Activated CD4-positive, alpha-beta memory T cell treated with anti-CD3 and anti-CD28 coated beads for 36 hours (primary cell): ENCODE data around the gene SLC38A11. TPM values are rescaled to one million over a fixed set of nuclear protein-coding genes. Genes with fewer than 3 reads are reported as not detected.

Experiments
- CTCF ChIA-PET: fragments of 350-600 bp; sonication (Branson Sonifier 250); formaldehyde crosslinking; loops from one replicate; lab custom pipeline; 2021; ENCODE audit warnings: antibody characterized with exemption, inconsistent platforms; lab: Charles Lee
- POLR2A ChIA-PET: fragments of 350-600 bp; sonication (Branson Sonifier 250); formaldehyde crosslinking; loops from one replicate; lab custom pipeline; 2021; ENCODE audit warnings: antibody characterized with exemption; lab: Charles Lee
- DNase-seq: peaks from one replicate; pipeline ENCODE4 v3.0.0-alpha.2; 2020
- H3K27ac Mint-ChIP-seq: one replicate; pipeline ENCODE4 v1.8.0; 2021; ENCODE audit warnings: mixed read lengths
- H3K27me3 Mint-ChIP-seq: one replicate; pipeline ENCODE4 v1.8.0; 2021; ENCODE audit warnings: mixed read lengths
- H3K36me3 Mint-ChIP-seq: one replicate; pipeline ENCODE4 v1.8.0; 2021; ENCODE audit warnings: mixed read lengths
- H3K4me1 Mint-ChIP-seq: one replicate; pipeline ENCODE4 v1.8.0; 2021; ENCODE audit warnings: low read depth, mixed read lengths
- H3K4me3 Mint-ChIP-seq: one replicate; pipeline ENCODE4 v1.8.0; 2021; ENCODE audit warnings: mild to moderate bottlenecking, mixed read lengths
- H3K9me3 Mint-ChIP-seq: one replicate; pipeline ENCODE4 v1.8.0; 2021; ENCODE audit warnings: mixed read lengths
- intact Hi-C: fragments of 100-400 bp; cut with micrococcal nuclease; formaldehyde crosslinking; loops from one replicate; pipeline ENCODE4 v1.15.1; 2023
- total RNA-seq, 2 experiments: library from RNA; stranded (reverse); gene quantifications; one replicate each; pipeline ENCODE4 v1.2.3, GENCODE V29; 2021

Gene SLC38A11
- total RNA-seq, 2 experiments from 2014 or later, result not detected

DNA sequence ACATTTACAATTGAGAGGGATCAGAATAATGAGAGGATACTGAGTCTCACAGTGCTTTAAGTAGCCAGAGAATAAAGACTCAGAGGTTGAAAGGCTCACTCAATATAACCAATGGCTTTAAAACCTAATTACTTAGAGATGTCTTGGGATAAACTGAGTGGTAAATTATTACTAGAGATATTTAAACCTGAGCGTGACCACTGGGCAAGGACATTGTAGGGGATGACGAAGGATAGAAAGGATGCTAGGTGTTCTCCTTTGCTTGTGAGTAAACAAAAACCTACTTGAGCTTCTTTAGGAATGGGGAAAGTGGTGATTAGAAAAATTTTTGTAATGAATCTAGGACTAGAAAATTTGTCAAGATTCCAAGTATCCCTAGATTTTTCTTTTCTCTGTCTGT, 12.0 kb upstream of the SLC38A11 start:
- H3K27me3 Mint-ChIP-seq, result no peaks in the 10 kb centered on the region
- no peak for DNase-seq
- intact Hi-C loops, result no loop called here
- H3K4me1 Mint-ChIP-seq, result no peaks in the 10 kb centered on the region
- H3K36me3 Mint-ChIP-seq, result no peaks in the 10 kb centered on the region
- H3K27ac Mint-ChIP-seq, result no peak overlapping the region
- no peaks in the 10 kb centered on the region for H3K9me3 Mint-ChIP-seq
- ChIA-PET POLR2A (no interaction called here), CTCF (no interaction called here)
- H3K4me3 Mint-ChIP-seq, result no peak overlapping the region

- no peak for DNase-seq
- H3K36me3 Mint-ChIP-seq, result no peaks in the 10 kb centered on the region
- POLR2A ChIA-PET, result no interaction called here
- H3K4me3 Mint-ChIP-seq, result no peak overlapping the region
- intact Hi-C loops, result no loop called here
- CTCF ChIA-PET, result no interaction called here
- H3K27me3 Mint-ChIP-seq, result no peaks in the 10 kb centered on the region
- no peaks in the 10 kb centered on the region for H3K4me1 Mint-ChIP-seq
- H3K27ac Mint-ChIP-seq, result no peak overlapping the region
- H3K9me3 Mint-ChIP-seq, result no peaks in the 10 kb centered on the region
These were observed 9.4 kb upstream of the SLC38A11 start for GRCh38 chr2:164964700-164965099.

GRCh38 chr2:164960159-164960558, 4.8 kb upstream of the SLC38A11 start:
- Mint-ChIP-seq H3K27me3 (peaks cover 3% of the 10 kb centered on the region), H3K9me3 (no peaks in the 10 kb centered on the region), H3K4me3 (no peak overlapping the region), H3K4me1 (no peaks in the 10 kb centered on the region), H3K36me3 (no peaks in the 10 kb centered on the region), H3K27ac (no peak overlapping the region)
- DNase-seq, result no peak
- POLR2A ChIA-PET, result no interaction called here
- CTCF ChIA-PET, result no interaction called here
- intact Hi-C loops, result no loop called here

DNA sequence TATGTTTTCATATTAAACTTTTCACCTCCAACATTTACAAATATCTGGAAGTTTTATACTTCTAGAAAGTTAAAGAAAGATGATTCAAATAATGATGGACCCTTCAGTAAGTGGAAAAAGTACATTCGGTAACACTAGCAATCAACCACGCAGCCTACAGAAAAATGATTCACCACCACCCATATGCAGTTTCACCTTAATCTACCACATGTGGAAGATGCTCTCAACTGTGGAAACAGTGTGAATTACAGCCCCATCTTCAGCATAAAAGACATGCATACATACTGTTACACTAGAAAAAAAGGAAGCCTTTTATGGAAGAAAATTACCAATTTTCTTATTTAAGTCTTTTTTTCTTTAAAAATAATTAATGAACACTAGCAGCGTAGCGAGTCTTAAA, 1.1 kb downstream of the SLC38A11 start:
- ChIA-PET POLR2A (no interaction called here), CTCF (no interaction called here)
- no peak for DNase-seq
- intact Hi-C loops, result no loop called here
- Mint-ChIP-seq H3K9me3 (no peaks in the 10 kb centered on the region), H3K36me3 (no peaks in the 10 kb centered on the region), H3K4me1 (no peaks in the 10 kb centered on the region), H3K27me3 (peaks cover 16% of the 10 kb centered on the region), H3K4me3 (no peak overlapping the region), H3K27ac (no peak overlapping the region)

GRCh38 chr2:164953279-164953678, 2.0 kb downstream of the SLC38A11 start:
- intact Hi-C loops, result no loop called here
- Mint-ChIP-seq H3K9me3 (no peaks in the 10 kb centered on the region), H3K36me3 (no peaks in the 10 kb centered on the region), H3K27ac (no peak overlapping the region), H3K4me1 (no peaks in the 10 kb centered on the region), H3K4me3 (no peak overlapping the region), H3K27me3 (peaks cover 16% of the 10 kb centered on the region)
- DNase-seq, result no peak
- CTCF ChIA-PET, result no interaction called here
- POLR2A ChIA-PET, result no interaction called here

DNA sequence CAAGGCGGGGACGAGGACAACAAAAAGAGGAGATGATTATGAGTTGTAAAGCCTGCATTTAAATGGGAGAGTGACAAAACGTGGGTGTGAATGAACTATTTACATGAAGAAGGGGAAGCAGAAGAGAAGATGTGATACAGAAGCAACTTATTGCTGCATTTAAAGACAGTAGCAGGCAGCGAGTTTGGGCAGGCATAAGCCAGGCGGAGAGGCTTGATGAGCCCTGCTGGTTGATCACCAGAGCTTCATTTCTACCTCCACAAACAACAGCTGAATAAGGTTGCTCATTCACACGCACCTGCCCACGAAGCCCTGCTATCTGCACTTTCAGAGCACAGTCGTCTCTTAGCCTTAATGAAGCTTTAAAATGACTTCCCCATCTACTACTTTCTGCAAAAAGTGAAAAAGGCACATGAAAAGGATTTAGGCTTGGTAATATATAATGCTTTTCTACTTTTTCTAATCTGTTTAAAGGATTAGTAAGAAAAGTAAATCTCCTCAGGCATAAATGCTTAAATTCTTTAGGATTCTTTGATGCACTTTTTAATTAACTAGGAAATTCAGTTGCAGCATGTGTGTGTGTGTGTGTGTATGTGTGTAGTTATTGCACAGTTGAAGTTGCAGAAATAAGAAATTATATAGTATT, 3.1 kb downstream of the SLC38A11 start:
- Mint-ChIP-seq H3K27me3 (peaks cover 17% of the 10 kb centered on the region), H3K4me1 (no peaks in the 10 kb centered on the region), H3K9me3 (no peaks in the 10 kb centered on the region), H3K4me3 (no peak overlapping the region), H3K27ac (no peak overlapping the region), H3K36me3 (no peaks in the 10 kb centered on the region)
- intact Hi-C loops, result no loop called here
- CTCF ChIA-PET, result no interaction called here
- no peak for DNase-seq
- POLR2A ChIA-PET, result no interaction called here

DNA sequence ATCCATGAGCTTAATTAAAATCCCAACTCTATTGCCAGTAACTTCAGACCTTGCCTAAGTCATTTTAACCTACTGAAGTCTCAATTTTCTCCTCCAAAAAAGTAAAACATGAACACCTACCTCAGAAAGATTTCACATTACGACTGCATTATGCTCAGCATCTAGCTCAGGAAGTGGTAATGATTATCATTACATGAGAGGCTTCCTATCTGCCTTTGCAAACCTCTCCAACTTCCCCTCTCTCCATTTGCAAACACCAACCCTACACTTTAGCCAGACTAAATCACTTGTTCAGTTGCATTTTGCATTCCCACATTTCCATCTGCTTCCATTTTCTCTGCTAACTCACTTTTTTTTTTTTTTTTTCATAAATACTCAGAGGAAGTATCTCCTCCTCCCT, 6.8 kb downstream of the SLC38A11 start:
- Mint-ChIP-seq H3K4me1 (no peaks in the 10 kb centered on the region), H3K36me3 (no peaks in the 10 kb centered on the region), H3K27me3 (peaks cover 6% of the 10 kb centered on the region), H3K4me3 (no peak overlapping the region), H3K27ac (no peak overlapping the region), H3K9me3 (no peaks in the 10 kb centered on the region)
- ChIA-PET POLR2A (no interaction called here), CTCF (no interaction called here)
- intact Hi-C loops, result no loop called here
- DNase-seq, result no peak

DNA sequence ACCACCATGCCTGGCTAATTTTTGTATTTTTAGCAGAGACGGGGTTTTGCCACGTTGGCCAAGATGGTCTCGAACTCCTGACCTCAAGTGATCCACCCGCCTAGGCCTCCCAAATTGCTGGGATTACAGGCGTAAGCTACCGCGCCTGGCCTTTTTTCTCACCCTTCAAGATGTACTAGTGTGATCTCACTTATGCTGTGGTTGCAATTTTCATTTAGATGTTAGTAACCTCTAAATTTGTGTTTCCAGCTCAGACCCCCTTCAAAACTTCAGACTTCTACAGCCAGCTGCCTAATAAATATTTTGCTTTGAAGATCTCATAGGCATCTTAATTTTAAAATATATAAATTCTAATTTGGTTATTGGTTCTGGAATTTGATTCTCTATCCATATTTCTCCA, 8.0 kb downstream of the SLC38A11 start:
- Mint-ChIP-seq H3K4me3 (no peak overlapping the region), H3K9me3 (no peaks in the 10 kb centered on the region), H3K4me1 (no peaks in the 10 kb centered on the region), H3K27ac (no peak overlapping the region), H3K27me3 (peaks cover 4% of the 10 kb centered on the region), H3K36me3 (no peaks in the 10 kb centered on the region)
- intact Hi-C loops, result no loop called here
- CTCF ChIA-PET, result no interaction called here
- DNase-seq, result no peak
- POLR2A ChIA-PET, result no interaction called here

- POLR2A ChIA-PET, result no interaction called here
- no peak overlapping the region for H3K4me3 Mint-ChIP-seq
- no peak overlapping the region for H3K27ac Mint-ChIP-seq
- H3K4me1 Mint-ChIP-seq, result no peaks in the 10 kb centered on the region
- DNase-seq, result no peak
- CTCF ChIA-PET, result no interaction called here
- intact Hi-C loops, result no loop called here
- H3K27me3 Mint-ChIP-seq, result peaks cover 1% of the 10 kb centered on the region
- no peaks in the 10 kb centered on the region for H3K36me3 Mint-ChIP-seq
- H3K9me3 Mint-ChIP-seq, result no peaks in the 10 kb centered on the region
These were observed 12.0 kb downstream of the SLC38A11 start for GRCh38 chr2:164943289-164943688.

- Mint-ChIP-seq H3K4me3 (no peak overlapping the region), H3K27ac (no peak overlapping the region), H3K36me3 (no peaks in the 10 kb centered on the region), H3K27me3 (no peaks in the 10 kb centered on the region), H3K4me1 (no peaks in the 10 kb centered on the region), H3K9me3 (no peaks in the 10 kb centered on the region)
- ChIA-PET CTCF (no interaction called here), POLR2A (no interaction called here)
- intact Hi-C loops, result no loop called here
- no peak for DNase-seq
These were observed 17.4 kb downstream of the SLC38A11 start for GRCh38 chr2:164937864-164938401.

DNA sequence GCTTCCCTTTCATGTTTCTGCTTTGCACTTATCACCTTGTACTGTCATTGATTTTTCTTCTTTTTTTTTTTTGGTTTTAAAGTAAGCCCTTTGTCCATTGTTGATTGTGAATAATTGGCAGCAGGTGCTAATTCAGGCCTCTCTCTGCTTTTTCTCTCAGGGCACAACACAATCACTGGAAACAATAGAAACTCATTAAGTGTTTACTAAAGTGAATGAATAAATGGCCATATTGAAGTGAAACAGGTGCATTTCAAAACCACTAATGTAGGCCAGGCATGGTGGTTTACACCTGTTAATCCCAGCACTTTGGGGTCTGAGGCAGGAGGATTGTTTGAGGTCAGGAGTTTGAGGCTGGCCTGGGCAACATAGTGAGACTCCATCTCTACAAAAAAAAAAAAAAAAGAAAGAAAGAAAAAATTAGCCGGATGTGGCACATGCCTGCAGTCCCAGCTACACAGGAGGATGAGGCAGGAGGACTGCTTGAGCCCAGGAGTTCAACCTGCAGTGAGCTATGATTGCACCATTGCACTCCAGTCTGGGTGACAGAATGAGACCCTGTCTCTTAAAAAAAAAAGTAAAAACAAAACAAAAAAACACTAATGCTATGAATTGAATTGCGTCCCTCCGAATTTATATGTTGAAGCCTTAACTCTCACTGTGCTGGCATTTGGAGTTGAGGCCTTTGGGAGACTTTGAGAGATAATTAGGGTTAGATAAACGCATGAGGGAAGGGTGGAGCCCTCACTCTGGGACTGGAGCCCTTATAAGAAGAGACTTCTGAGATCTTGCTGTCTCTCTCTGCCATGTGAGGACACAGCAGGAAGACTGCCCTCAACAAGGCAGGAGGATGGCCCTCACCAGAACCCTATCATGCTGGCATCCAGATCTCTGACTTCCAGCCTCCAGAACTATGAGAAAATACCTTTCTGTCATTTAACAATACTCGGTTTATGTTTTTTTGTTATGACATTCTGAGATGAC, 19.9 kb downstream of the SLC38A11 start:
- no peak overlapping the region for H3K27ac Mint-ChIP-seq
- no peak overlapping the region for H3K4me3 Mint-ChIP-seq
- POLR2A ChIA-PET, result no interaction called here
- no peaks in the 10 kb centered on the region for H3K4me1 Mint-ChIP-seq
- no peaks in the 10 kb centered on the region for H3K27me3 Mint-ChIP-seq
- no peaks in the 10 kb centered on the region for H3K9me3 Mint-ChIP-seq
- CTCF ChIA-PET, result no interaction called here
- no peak for DNase-seq
- H3K36me3 Mint-ChIP-seq, result no peaks in the 10 kb centered on the region
- intact Hi-C loops, result no loop called here

DNA sequence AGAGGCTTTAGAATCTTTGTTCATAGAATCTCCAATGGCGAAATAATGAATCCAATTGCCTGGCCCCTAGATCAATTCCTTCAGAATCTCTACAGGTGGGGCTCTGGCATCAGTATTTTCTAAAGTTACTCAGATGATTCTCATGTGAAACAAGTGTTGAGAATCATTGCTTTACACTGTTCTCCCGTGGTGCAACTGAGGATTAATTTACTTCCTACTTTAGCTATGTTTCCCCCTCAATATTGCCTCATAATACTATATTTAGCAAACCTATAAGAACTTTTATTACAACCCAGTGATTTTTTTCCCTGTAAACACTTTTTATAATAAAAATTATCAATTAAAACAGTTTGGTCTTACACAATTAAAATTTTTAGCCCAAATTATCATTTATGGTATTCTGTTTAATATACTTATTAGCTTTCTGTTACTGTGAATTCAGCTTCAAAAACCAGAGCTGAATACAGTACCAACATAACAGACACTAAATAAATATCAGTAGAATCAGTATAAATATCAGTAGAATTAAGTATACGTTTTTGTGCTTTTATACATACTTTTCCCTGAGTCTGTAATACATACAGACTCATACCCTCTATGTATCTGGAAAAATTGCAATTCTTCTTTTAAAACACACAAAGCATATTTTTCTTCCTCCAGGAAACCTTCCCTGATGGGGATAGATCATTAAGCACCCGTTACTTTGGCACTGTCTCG, 20.8 kb downstream of the SLC38A11 start:
- ChIA-PET POLR2A (no interaction called here), CTCF (no interaction called here)
- DNase-seq, result no peak
- no peaks in the 10 kb centered on the region for H3K4me1 Mint-ChIP-seq
- no peak overlapping the region for H3K4me3 Mint-ChIP-seq
- intact Hi-C loops, result no loop called here
- no peaks in the 10 kb centered on the region for H3K27me3 Mint-ChIP-seq
- no peak overlapping the region for H3K27ac Mint-ChIP-seq
- H3K36me3 Mint-ChIP-seq, result no peaks in the 10 kb centered on the region
- H3K9me3 Mint-ChIP-seq, result no peaks in the 10 kb centered on the region
